Hypothalamus (tissue), 51 donors: ENCODE results near the gene DISP1.
A peak's percentile ranks its signal among the peaks of the same experiment; 100 is the strongest.

Source experiments
- DNase-seq, 51 donors: peaks; one replicate each; lab custom pipeline; 2025; lab: John Stamatoyannopoulos, UW

The DISP1 gene

DNA sequence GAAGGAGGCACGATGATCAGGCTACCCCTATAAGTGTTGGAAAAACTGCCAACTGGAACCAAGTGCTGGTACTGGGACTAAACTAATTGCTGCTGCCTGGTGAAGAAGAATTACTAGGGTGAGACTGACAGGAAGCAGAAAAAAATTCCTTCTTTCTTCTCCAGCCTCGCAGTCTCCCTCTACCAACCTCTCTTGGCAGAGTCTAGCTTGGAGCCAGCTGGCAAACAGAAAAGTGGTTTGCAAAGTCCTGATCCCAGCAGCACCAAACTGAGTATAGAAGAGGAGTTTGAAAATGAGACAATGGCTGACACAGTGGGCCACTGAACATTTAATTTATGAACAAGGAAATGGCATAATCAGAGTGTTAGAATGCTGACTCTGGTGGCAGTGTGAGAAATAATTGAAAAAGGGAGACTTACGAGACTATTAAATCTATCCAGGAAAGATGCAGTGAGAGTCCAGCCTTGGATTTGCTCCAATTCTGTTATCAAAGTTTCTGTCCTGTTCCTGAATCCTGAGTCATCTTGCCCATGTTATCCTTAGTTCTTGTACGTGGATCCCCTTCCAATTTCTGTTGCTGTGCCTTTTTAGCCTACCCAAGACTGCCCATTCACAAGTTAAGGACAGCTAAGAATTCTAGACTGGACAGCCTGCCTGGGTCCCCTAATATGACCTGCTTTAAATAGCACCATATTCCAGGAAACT, 23.7 kb upstream of the DISP1 start:
- no peak for DNase-seq

DNA sequence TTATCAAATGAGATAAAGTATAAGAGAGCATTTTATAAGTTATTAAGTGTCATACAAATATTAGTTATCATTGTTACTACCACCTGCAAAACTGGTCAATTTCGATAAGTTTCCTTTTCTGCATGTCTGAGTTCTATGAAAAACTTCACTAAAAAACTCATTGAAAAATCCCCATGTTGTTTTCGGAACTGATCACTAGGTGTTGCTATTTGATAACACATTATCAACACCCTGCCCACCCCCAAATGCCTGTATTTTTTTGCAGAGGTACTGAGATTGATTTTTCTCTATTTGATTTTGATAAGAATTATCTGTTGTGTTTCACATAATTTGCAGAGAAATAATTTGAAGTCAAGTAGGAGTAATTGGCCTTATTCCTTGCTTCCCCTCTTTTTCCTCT, 22.1 kb upstream of the DISP1 start:
- peak in 1 of 51 donors; percentile 9 for DNase-seq

DNA sequence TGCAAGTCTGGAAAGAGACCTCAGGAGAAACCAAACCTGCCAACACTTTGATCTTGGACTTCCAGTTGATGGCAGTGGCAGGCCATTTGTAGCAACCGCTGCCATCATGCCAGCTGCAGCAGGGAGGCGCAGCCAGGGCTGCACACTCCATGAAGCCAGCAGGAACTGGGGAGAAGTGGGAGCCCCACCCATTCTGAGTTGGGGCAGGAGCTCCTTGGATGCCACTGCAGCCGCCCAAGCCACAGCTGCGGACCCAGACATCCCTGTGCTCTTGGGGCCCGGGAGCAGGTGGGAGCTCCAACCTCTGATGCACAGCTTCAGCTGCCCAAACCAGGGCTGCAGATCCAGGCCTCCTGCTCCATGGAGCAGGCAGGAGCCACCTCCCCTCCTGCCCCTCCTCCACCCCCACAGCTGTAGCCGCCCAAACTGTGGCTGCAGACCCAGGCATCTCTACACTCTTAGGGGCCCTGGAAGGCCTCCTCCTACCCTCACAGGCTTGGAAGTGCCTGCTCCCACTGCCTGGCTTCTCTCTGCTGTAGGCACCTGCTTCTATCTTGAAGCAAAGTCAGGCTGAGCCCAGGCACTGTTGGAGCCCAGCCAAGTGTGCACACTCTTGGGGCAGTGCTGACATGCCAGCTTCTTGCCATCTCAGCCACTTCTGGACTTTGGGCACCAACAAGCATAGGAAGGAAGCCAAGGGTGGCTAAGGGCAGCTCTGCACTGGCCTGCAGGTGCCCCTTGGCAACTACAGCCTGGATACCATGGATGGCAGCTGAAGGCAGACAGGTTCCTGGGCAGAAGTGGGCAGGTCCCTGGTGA, 20.0 kb upstream of the DISP1 start:
- no peak for DNase-seq

DNA sequence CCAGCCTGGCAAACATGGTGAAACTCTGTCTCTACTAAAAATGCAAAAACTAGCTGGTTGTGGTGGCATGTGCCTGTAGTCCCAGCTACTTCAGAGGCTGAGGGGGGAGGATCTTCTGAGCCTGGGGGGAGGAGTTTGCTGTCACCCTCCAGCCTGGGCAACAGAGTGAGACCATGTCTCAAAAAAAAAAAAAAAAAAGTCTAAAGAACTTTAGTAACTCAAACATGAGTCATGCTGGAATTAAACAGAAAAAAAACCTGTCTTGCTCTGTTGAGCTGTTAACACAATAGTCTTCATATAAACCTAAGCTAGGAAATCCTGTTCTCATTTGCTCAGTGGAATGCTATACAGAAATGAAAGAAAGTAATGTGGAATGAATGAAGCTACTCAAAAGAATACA, 16.7 kb upstream of the DISP1 start:
- no peak for DNase-seq

DNA sequence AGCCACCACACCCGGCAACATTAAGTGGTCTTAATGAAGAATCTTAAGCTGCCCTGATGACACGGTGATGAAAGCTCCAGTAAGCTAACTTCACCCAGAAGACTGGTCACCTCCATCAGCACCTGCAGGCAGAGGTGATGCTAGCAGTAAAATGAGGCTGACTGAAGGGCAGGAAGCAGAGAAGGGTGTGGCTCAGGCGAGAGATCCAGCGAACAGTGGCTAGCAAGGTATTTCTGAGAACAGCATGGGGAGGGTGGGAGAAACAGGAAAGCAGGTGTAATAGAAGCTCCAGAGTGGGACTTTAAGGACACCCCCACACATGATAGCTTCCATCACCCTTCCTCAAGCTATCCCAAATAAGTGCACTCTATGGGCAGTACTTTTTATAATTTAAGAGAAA, 15.9 kb upstream of the DISP1 start:
- DNase-seq = no peak

DNA sequence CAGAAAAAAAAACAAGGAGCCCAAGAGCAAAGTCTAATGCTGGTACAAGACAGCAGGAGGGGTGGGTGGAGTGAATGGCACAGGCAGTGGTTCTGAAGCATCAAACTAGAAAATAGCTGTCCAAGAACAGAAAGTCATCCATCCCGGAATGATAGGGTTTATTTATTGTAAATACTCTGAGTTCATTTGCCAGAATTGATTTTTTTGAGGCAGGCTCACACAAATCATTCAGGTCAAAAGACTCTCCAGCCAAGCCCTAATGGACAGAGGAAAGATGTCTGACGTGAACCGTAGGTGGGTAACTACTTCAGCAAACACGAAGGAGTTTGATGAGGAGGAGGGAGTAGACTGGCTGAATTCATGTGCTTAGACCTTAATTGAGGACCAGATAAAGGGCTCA, 13.8 kb upstream of the DISP1 start:
- DNase-seq = no peak

DNA sequence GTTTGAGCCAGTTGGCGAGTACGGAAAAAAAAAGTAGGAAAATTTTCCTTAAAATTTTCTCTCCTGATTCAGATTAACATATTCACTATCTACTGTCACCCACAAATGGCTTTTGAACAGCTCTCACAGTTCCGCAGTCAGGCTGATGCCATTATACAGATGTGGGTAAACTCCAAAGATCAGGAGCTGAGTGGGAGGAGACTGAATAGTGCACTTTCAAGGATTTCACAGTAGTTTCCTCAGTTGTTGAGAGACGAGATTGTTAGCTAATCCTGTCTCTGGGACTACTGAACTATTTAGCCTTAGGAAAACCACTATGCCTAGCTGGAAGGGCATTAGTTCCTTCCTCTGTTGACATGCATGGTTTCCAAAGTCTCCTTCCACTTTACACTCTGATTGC, 3.2 kb upstream of the DISP1 start:
- DNase-seq = no peak

DNA sequence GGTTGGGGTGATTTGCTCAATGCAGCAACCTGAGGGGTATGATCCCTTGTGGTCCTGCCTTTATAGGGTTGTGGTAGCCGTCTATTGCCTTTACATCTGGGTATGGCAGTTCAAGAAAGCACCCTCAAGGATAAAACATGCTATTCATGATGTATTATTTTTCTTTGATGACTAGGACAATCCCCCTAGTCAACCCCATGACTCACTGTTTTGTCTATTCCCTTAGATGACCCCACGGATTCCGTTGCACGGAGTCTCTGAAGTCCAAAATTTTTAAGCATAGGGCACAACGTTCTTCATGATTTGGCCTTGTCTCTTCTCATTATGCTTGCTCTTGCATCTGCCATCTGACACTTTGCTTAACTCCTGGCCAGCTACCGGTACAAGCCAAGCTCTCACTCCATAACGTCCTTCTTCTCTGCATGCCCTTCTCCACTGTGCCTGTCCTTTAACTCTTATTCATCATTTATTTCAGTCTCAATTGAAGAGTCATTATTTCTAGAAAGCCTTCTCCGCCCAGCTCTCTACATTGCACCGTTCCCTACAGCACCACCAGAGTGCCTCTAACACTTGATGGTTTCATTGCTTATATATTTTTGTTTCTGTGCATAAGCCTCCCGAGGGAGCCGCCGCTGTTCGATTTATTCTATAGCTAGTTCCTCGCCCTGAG, 838 bp upstream of the DISP1 start:
- DNase-seq = peak in 1 of 51 donors; percentile 32

DNA sequence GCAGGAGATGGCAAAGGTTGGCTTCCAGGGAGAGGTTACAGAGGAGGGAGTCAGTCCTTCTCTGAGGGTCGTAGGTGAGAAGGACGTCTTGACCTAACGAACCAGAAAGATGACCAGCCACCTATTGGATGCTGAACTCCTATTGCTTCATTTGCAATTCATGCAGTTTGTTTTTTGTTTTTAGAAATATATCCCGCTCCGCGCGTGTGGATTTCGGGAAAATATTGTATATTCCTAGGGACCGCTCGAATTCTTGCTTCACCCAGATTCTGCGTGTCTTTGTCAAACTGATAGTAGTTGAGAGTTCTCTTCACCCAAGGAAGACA, 564 bp downstream of the DISP1 start:
- peak in 1 of 51 donors; percentile 58 for DNase-seq

DNA sequence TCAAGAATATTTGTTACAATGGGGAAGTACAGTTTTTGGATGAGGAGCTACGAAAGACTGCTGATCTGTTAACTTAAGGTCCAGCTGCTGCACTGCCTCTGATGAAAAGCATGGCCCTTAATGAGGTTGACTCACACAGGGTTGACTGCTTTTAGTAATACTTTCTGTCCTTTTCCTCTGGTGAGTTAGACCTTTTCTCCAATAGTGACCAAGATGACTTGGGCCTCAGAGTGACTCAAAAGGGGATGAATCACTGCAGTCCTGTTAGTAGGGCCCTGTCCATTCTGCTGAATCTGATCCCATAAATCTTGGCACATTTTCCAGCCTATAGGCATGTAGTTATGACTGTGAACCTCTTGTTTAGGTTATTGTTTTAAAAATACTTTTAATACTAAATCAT, 2.7 kb downstream of the DISP1 start:
- peak in 1 of 51 donors; percentile 14 for DNase-seq

DNA sequence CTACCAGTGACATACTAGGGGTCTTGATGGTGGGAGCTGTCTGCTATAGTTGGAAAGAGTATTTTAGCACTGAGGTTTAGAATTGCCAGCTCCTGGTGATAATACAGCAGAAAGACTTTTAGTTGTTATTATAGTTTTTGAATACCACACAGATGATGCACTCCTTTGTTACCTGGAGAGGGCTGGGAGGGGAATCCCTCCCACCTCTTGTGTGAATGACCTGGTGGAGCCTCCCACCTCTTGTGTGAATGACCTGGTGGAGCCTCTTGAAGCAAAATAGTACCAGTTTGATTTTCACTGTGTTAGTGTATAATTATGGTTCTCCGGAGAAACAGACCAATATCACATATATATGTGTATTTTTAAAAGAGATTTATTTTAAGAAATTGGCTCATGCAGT, 3.3 kb downstream of the DISP1 start:
- no peak for DNase-seq

DNA sequence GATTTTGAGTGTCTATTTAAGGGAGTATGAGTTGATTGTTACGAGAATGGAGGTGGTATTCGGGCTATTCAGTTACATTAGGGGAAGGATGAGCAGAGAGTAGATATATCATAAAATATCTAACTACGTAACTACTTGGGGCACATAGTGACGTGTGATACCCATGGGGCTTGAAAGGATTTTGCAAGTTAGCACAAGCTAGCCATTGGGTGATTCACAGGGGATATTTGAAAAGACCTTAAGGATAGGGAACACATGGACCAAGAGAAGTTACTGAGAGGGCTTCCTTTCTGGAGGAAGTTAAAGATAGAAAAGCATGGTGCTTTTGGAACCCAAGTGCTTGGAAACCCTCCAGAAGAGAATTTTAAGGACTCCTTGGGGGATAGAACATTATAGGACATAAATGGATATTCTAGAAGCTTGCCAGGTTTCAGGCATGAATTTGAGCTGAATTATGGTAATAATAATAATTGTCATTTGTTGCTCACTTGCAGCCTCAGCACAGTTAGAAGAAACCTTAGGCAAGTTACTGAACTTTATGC, 5.4 kb downstream of the DISP1 start:
- no peak for DNase-seq

DNA sequence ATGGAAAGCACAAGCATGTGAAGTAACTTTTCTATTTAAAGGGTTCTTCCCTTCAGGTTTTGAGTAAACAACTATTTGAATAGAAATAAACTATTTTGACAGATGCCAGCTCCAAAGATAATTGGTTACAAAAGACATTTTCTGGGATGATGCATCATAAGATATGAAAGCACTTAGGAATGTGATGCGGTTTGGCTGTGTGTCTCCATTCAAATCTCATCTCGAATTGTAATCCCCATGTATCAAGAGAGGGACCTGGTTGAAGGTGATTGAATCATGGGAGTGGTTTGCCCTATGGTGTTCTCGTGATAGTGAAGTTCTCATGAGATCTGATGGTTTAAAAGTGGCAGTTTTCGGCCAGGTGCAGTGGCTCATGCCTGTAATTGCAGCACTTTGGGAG, 6.4 kb downstream of the DISP1 start:
- no peak for DNase-seq

DNA sequence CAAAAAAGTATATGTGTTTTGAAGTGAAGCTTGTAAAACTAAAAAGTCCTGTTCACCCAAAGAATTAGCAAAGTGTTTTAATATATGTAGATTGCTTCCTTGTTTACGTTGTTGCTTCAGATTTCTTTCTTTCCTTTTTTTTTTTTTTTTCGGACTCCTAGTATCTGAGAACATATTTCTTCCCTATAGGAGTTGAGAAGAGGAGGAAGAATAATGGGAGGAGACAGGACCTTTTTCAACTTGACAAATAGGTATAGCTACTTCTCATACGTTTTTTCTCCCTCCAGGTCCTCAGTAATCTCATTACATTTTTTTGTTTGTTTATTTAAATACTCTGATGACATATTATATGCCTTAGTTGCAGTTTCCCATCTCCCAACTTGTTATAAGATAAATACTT, 8.9 kb downstream of the DISP1 start:
- DNase-seq = no peak

DNA sequence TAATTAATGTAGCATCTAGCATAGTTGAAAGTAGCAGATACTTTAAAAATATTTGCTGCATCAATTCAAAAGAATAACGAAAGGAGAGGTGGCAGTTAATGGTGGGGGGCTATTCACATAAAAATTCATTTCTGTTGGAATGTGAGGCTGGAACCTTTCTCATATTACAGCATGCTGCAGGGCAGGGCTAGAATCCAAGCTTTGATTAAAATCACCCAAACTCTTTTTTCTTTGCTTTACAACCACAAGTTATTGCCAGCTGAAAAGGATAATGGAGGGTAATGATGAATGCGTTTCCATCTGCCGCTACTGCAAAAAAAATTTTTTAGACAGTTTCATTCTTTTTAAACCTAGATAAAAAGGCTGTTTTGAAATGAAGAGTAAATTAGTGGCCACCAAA, 9.8 kb downstream of the DISP1 start:
- DNase-seq = no peak

DNA sequence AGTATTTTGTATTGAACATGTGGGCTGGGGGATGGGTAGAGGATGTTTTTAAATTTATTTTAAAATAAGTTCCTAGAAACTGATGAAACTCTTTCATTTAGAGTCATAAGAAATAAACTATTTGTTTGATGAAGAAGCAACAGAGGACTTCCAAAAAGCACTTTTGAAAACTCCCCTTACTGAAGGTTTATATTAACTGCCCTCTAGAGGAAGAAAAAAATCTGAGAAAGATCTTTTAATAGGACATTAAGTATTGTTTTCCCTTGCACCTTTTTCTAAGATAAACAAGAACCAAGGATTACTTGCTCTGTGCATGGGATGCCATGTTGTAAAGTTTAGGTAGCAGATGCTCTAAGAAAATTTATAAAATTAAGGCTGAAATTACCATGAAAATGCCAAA, 14.1 kb downstream of the DISP1 start:
- DNase-seq = no peak

DNA sequence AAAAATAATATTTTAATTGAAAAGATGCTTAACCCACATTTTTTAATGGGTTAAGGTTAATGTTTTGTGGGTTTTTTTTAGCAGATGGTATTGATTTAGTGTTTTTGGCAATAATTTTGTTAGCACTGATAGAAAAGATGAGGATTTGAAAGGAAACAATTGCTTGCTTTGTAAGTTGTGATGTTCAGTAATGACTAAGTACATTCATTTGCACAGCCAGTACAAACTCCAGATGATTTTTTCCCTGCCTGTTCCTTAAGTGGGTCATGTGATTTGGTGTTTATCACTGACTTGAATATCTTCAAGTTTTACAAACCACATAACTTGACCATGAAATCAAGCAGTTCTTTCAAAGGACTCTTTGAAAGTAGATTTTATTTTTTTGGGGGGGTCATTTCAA, 15.0 kb downstream of the DISP1 start:
- DNase-seq = peak in 1 of 51 donors; percentile 4

DNA sequence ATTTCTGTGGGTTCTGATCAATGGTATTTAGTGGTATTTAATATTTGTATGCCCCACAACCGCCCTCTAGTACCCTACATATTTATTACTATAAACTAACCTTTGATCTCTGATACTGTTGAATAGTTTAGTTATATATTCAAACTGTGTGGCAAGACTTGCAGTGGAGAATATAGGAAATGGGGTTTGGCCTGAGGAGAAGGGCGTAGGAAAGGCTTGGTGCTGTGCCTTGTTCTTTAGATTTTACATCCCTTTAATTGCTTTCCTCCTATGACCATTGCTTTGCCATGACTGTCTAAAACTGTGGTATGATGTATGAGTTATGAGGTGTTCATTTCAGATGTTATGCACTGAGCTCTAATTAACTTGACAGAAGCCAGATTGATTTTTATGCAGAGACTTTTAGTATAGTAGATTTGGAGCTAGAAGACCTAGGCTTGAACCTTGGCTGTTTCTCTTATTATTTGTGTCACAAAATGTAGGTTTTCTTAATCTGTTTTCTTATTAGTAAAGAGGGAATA, 18.6 kb downstream of the DISP1 start:
- no peak for DNase-seq

DNA sequence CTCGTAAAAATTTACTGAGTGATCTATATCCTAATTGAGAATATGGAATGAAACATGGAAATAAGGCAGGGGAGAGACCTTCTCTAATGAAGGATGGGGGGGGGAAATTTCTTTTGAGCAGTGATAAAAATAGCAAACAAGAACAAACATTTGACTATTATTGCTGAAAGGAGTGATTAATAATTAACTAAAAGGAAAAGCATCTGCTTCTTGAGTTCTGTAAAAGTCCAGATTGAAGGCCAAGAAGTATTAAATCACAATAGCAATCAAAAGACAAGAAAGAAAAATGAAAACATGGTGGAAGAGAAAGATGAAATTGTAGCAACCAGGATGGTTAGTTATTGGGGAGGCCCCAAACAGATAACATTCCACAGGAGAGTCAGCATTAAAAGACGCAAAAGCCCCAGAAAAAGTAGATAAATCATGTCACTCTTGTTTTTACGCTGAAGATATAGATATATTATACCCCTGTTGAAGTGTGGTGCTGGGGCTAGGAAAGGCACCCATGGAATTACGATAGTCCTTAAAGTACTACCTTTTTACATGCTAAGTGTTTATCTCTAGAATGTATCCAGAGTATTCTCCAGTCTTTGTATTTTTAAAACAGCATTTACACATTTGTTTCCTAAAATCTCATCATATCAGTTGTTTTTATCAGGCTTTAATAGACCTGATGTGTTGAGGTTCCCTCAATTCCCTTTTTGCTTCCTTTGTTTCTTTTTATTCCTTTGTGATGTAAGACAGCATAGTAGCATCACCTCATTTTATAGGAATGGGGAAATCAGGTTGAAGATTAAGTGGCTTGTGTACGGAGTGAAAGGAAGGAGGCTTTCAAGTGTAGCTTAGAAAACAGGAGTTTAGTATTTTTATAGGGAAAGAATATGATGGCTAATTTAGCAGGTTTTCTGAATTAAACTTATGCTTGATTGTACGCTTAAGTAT, 28.9 kb downstream of the DISP1 start:
- DNase-seq = no peak

DNA sequence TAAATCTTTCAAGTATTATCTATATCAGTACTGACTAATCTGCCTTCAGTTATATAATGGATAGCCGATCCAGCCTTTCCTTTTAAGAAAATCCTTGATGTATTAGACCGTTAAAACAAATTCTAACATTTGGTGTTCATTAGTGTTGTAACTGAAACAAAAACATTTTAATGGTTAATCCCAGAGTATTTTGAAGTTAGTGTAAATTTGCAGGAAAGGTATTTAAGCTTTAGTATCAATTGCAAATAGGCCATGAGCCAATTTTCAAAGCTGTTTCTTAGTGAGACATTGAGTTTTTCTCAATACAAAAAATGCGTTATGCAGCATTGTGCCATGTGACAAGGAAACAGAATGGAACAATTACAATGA, 29.6 kb downstream of the DISP1 start:
- no peak for DNase-seq
